ENCODE measurements around the gene GRM5.

- TF ChIP-seq, protein P1, sequence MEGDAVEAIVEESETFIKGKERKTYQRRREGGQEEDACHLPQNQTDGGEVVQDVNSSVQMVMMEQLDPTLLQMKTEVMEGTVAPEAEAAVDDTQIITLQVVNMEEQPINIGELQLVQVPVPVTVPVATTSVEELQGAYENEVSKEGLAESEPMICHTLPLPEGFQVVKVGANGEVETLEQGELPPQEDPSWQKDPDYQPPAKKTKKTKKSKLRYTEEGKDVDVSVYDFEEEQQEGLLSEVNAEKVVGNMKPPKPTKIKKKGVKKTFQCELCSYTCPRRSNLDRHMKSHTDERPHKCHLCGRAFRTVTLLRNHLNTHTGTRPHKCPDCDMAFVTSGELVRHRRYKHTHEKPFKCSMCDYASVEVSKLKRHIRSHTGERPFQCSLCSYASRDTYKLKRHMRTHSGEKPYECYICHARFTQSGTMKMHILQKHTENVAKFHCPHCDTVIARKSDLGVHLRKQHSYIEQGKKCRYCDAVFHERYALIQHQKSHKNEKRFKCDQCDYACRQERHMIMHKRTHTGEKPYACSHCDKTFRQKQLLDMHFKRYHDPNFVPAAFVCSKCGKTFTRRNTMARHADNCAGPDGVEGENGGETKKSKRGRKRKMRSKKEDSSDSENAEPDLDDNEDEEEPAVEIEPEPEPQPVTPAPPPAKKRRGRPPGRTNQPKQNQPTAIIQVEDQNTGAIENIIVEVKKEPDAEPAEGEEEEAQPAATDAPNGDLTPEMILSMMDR (IDR thresholded peaks at IDR 0.05; ENCODE audit: low read depth, low read length) = no peak
- no peak for TF ChIP-seq EZH2phosphoT487 (IDR thresholded peaks at IDR 0.05; ENCODE audit: low read depth)
These were observed 524.8 kb downstream of the GRM5 start for GRCh38 chr11:88541006-88541405.
